Sigmoid colon (tissue), 4 donors: ENCODE data around the gene ELMO1.

Experiments
- CTCF ChIP-seq, 4 experiments: fragments of 450-650 bp in 3 of 4; fragments of 200-600 bp in 1 of 4; IDR thresholded peaks; one replicate each; pipeline ENCODE4 v1.5.1; 2016 to 2019; ENCODE audit warnings: antibody characterized with exemption in 4 of 4, mild to moderate bottlenecking in 3 of 4, moderate library complexity in 2 of 4
- POLR2A ChIP-seq, 2 donors: fragments of 450-650 bp; IDR thresholded peaks; one replicate each; pipeline ENCODE4 v1.6.1; 2016; ENCODE audit warnings: antibody characterized with exemption in 2 of 2, mild to moderate bottlenecking in 2 of 2, moderate library complexity in 2 of 2
- POLR2AphosphoS5 ChIP-seq, 4 donors: sonication (generic); formaldehyde crosslinking; IDR thresholded peaks; one replicate each; pipeline ENCODE4 v1.6.1; 2017; ENCODE audit warnings: antibody characterized with exemption in 4 of 4

DNA sequence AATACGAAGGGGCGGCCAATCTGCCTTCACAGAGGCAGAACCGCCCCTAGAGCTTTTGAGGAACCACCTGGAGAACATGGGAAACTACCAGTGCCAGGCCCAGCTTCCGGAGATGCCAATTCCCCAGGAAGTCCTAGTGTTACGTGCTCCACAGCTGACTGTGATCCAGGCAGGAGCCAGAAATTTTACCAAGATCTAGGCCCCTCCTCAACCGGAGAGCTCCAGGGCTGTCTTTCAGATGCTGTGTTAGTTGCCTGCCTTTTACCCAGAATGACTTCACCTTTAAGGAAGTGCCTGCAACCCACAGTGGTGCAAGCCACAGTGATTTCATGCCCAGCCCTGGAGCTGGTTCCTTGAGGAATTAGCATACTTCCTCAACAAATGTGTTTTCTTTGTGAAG is 62.9 kb downstream of the ELMO1 start:
- TF ChIP-seq CTCF (IDR thresholded peaks at IDR 0.05): no peak
- TF ChIP-seq POLR2A (IDR thresholded peaks at IDR 0.05): no peak
- TF ChIP-seq POLR2AphosphoS5 (IDR thresholded peaks at IDR 0.05): no peak
